MV-4-11 (cell line): Measurements from ENCODE around the gene ENO4.
A peak's percentile ranks its signal among the peaks of the same experiment; 100 is the strongest.

ENCODE experiments used
- DNase-seq: peaks from one replicate; lab custom pipeline; 2025; lab: John Stamatoyannopoulos, UW

The ENO4 gene

GRCh38 chr10:116868198-116868676 lies 18.9 kb downstream of the ENO4 start:
- no peak for DNase-seq

GRCh38 chr10:116868722-116869121 lies 19.4 kb downstream of the ENO4 start:
- no peak for DNase-seq

- DNase-seq: no peak
These were observed 21.6 kb downstream of the ENO4 start for GRCh38 chr10:116870949-116871348.

DNA sequence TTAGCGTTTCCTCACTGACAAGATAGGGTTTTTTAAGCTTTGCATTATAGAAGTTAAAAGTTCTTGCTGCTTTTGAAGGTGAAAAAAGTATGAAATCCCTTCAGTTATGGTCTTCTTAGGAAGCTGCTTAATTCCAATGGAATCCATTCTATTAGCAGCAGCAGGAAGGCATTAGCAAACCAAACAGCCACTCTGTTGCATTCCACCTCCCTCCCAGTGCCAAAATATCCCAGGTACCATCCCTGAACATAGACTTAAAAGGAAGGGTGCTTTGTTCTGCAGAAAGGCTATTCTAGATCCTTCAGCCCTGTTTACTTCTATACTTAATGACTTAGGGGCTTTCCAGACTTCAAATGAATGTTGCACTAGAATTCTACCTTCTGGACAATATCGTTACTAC lies 23.8 kb downstream of the ENO4 start:
- no peak for DNase-seq

- no peak for DNase-seq
These were observed 26.6 kb downstream of the ENO4 start for GRCh38 chr10:116875897-116876296.

GRCh38 chr10:116877391-116877790 lies 28.1 kb downstream of the ENO4 start:
- DNase-seq: no peak

DNA sequence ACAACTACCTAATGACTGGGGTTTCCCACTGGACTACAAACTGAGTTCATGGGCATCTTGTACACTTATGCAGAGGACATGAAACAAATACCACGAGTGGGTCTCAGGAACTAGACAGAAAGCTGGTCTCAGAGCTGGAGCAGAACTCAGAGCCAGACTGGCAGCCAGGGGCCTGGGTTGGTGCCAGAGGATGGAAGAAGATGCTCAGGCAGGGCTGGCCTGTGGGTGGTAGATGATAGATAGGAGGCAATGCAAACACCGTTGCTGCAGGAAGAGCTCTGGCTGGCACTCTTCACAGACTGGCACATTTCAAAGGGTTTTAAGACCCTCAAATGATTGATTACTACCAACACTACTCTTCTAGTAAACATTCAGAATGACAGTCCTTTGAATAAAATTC lies 28.8 kb downstream of the ENO4 start:
- no peak for DNase-seq

DNA sequence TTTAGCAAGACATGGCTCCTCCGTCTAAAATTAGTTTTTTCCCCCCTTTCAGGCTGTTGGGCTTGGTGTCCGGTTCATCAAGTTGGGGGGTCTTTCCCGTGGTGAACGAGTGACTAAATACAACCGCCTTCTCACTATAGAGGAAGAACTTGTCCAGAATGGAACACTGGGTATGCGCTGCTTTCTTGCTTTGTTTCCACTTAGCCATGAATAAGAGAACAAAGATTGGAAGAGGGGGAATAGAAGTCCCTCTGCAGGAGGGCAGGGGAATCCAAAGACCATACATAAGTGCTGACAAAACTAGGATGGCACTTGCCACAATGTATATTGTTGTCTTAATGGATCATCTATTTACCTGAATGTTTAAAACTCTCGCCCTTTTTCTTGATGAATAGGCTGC lies 30.5 kb downstream of the ENO4 start:
- no peak for DNase-seq

GRCh38 chr10:116880716-116881482 lies 31.6 kb downstream of the ENO4 start:
- no peak for DNase-seq

GRCh38 chr10:116882639-116883038 lies 33.3 kb downstream of the ENO4 start:
- DNase-seq: no peak

DNA sequence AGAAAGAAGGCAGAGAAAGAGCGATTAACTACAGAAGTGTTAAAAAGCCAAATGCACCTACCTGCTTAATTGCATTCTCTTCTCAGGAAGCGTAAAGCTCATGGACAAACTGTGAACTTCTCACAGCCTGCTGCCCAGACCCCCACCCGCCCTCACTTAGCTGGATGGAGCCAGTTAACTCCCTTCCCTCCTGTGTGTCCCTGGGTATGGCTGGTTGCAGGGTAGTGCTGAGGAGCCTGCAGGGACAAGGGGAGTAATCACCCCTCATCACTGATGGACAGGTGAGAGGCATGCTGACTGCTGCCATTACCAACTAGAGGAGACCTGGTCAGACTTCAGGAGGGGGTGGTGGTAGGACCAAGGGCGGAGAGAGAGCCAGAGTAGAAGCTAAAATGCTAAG lies 37.5 kb downstream of the ENO4 start:
- DNase-seq: no peak

DNA sequence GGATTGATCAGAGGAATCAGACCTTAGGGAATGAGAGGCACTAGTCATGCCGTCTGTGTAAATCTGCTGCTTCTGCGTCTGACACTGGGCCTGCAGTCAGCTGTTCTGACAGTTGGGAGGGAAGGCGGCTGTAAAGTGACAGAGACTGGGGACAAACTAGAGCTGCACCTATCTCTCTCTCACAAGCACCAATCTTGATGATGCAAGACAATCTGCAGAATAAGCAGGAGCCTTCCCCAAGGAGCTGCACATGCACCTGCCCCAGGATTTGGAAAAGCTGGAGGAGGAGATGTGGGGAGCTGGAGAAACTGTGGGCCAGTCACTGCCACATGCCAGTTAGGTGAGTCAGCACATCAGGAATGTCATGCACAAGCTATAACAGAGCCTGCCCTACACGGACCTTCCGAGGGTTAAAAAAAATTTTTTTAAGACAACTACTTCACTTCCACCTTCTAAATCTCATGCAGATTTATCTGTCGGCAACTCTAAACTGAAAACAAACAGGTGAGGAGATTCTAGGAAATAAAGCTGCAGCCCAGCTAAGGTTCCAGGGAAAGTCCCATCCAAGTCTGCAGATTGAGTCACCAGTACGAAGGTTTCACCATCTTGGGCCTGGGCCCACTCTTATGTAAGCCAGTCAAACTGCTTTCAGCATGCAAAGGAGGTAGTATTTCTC lies 39.2 kb downstream of the ENO4 start:
- no peak for DNase-seq

GRCh38 chr10:116889066-116889465 lies 39.8 kb downstream of the ENO4 start:
- no peak for DNase-seq

DNA sequence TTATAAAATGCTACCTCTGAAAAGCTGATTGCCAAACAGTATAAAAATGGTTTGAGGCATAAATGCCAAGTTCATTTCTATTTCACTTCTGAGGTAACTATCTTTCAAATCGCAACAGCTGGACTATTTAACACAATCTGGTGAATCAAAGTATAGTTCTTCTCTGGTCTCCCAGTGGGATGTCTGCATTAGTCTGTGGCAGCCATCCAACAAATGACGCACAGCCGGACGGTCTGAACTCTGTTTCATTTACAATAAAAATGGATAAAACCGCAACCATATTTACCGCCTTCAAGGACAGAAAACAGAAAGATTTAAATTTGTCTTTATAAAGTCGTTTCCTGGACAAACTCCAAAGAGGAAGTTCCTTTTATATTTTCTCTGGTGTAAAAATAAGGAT lies 41.9 kb downstream of the ENO4 start:
- DNase-seq: peak; percentile 30

GRCh38 chr10:116892907-116893685 lies 43.8 kb downstream of the ENO4 start:
- no peak for DNase-seq

DNA sequence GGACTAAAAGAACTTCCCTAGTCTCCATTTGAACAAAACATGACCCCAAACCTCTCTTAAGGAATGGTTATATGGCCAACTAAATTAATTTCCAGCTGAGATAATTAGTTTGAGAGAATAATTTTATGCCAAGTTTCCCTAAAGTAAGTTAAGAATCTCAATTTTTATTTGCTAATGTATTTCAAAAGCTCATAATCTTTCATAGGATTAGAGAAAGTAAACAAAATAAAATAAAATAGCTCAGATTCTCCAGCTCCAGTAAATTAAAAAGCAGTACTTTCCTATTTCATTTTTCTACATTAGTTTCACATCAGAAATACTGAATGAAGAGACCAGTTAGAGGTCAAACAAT lies 44.4 kb downstream of the ENO4 start:
- no peak for DNase-seq

GRCh38 chr10:116899626-116900025 lies 50.3 kb downstream of the ENO4 start:
- DNase-seq: no peak

GRCh38 chr10:116905845-116906210 lies 56.5 kb downstream of the ENO4 start:
- no peak for DNase-seq

GRCh38 chr10:116907245-116907987 lies 58.1 kb downstream of the ENO4 start:
- DNase-seq: no peak

GRCh38 chr10:116909307-116909706 lies 60.0 kb downstream of the ENO4 start:
- DNase-seq: no peak

- no peak for DNase-seq
These were observed 61.6 kb downstream of the ENO4 start for GRCh38 chr10:116910910-116911309.

- no peak for DNase-seq
These were observed 62.9 kb downstream of the ENO4 start for GRCh38 chr10:116912162-116912561.
